Adrenal gland (tissue), 19 donors: ENCODE measurements around the gene GRIN3B. TPM values are rescaled to one million over a fixed set of nuclear protein-coding genes. Genes with fewer than 3 reads are reported as not detected.

Experiments used
- DNase-seq, 7 donors: peaks; one replicate each; pipeline ENCODE4 v3.0.0-alpha.2; 2019 to 2020
- H3K27ac ChIP-seq, 5 donors: fragments of 200-600 bp; sonication (generic) in 4 of 5; 1 replicate in 3 of 5; 2 replicates in 2 of 5; pipeline versions ENCODE4 v1.5.1 to v1.8.0; 2016 to 2020; ENCODE audit warnings: mild to moderate bottlenecking in 1 of 5
- H3K27me3 ChIP-seq: fragments of 200-600 bp; 2 replicates; pipeline ENCODE4 v1.8.0; 2021
- H3K36me3 ChIP-seq, 2 donors: fragments of 200-600 bp; replicated peaks in 1 of 2; 1 replicate in 1 of 2; 2 replicates in 1 of 2; pipeline versions ENCODE4 v1.5.1 to v1.8.0; 2018 to 2022
- H3K4me1 ChIP-seq, 2 donors: fragments of 200-600 bp; replicated peaks in 1 of 2; 1 replicate in 1 of 2; 2 replicates in 1 of 2; pipeline versions ENCODE4 v1.5.1 to v1.8.0; 2018 to 2021
- H3K4me3 ChIP-seq, 4 donors: fragments of 200-600 bp; sonication (generic) in 3 of 4; one replicate each; pipeline ENCODE4 v1.5.1; 2016 to 2018
- H3K9me3 ChIP-seq, 3 donors: fragments of 200-600 bp; sonication (generic) in 1 of 3; replicated peaks in 1 of 3; 1 replicate in 2 of 3; 2 replicates in 1 of 3; pipeline versions ENCODE4 v1.5.1 to v1.8.0; 2016 to 2021
- POLR2A ChIP-seq, 2 donors: fragments of 450-650 bp; IDR thresholded peaks; one replicate each; pipeline ENCODE4 v1.6.1; 2017; ENCODE audit warnings: antibody characterized with exemption in 2 of 2, mild to moderate bottlenecking in 2 of 2, moderate library complexity in 1 of 2
- WGBS, 4 donors: extraction: QIAGEN DNeasy Blood & Tissue Kit in 2 of 4; methylation state at CpG; one replicate each; pipeline versions ENCODE4 v1.1.5 to v1.1.7; 2013 to 2017; 5-methylcytosine and 5-hydroxymethylcytosine counted together
- intact Hi-C, 2 donors: fragments of 100-400 bp; cut with DNase I; formaldehyde crosslinking; loops; one replicate each; pipeline versions ENCODE4 v1.14.1 to v1.15.0; 2022 to 2023
- long read RNA-seq, 10 donors: library from polyadenylated mRNA in 3 of 10; unstranded in 2 of 10; stranded (forward) in 1 of 10; transcript quantifications; one replicate each; pipeline ENCODE4 v2.0.0 and lab custom pipeline, GENCODE V29; 2021 to 2026
- polyA plus RNA-seq, 3 donors: library from polyadenylated mRNA; stranded (reverse); fragments of 200-250 nt in 2 of 3; fragments of 350-450 nt in 1 of 3; fragmentation: Illumina TruSeq in 1 of 3; extraction: RNeasy Lipid Tissue Mini Kit (QIAGEN cat#74804) in 1 of 3; gene quantifications; one replicate each; pipeline ENCODE4 v1.2.3, GENCODE V29; 2013 to 2014
- total RNA-seq, 9 donors: library from RNA; depleted of rRNA in 4 of 9; stranded (reverse); fragments of >200 nt in 4 of 9; fragments of 120-200 nt in 1 of 9; fragmentation: NEBNext Ultra II Directional in 1 of 9; extraction: Animal tissue kit (Norgen Biotek cat#: 25700) in 1 of 9; gene quantifications; one replicate each; pipeline versions ENCODE4 v1.1.0 to v1.2.4, GENCODE V29; 2013 to 2023
- TF ChIP-seq, protein P1 (sequence below), 6 experiments: fragments of 450-650 bp in 4 of 6; fragments of 200-600 bp in 2 of 6; sonication (generic) in 1 of 6; IDR thresholded peaks; 1 replicate in 5 of 6; 2 replicates in 1 of 6; pipeline versions ENCODE4 v1.5.1 to v1.8.0; 2016 to 2021; ENCODE audit warnings: antibody characterized with exemption in 6 of 6, mild to moderate bottlenecking in 2 of 6, moderate library complexity in 1 of 6
- donor health status: healthy with polysubstance abuse.
- donor health status: Bipolar disorder and iron deficiency.
- donor health status: DM: yes; HTN: yes; CAD: no.
- donor health status: DM: no; HTN: no; CAD: no.
- donor health status: DM: no; HTN: no; CAD: no.
- donor health status: DM: yes; HTN: yes; CAD: no.

Gene GRIN3B
- total RNA-seq (under 1 TPM in 3 of 9 donors, not detected in 6; 0.08 to 0.18 (median 0.14) TPM), polyA plus RNA-seq (under 1 TPM in 1 of 3 donors, not detected in 2; 0.24 TPM)
- long read RNA-seq, donor 1, result 0 reads
- long read RNA-seq, donor 2, result 0 reads
- long read RNA-seq, donor 3, result 0 reads
- long read RNA-seq, donor 4, result 0 reads
- long read RNA-seq, donor 5, partial matches to known transcripts, result 0 of 1 reads
- long read RNA-seq, donor 5, other reads (novel, unspliced or antisense), result 1 of 1 reads
- long read RNA-seq, donor 6, result 0 reads
- long read RNA-seq, donor 7, result 0 reads
- long read RNA-seq, donor 8, result 0 reads
- long read RNA-seq, donor 9, result 0 reads
- long read RNA-seq, donor 10, partial matches to known transcripts, result 18 of 45 reads
- long read RNA-seq, donor 10, other reads (novel, unspliced or antisense), result 27 of 45 reads

DNA sequence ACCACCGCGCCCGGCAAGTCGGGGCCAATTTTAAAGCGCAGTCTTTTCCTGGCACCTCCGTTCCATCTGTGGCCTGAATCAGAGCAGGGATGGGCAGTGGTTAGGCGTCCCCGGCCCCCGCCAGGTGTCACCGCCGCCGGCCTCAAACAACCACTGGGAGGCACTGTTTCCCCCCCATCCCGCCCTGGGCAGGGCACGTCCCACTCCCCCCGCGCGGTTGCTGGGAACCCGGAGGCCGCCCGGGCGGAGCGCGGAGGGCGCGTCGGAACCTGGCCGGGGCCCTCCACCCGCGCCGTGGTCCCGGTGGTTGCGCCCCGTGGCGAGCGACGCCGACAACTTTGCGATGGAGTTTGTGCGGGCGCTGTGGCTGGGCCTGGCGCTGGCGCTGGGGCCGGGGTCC is at the start of gene GRIN3B:
Gene GRIN3B, plus strand, starts transcription at position 325 of the 400 bp plus-strand sequence. Its CDS starts 19 bp downstream, at position 344.
- no peaks in the 10 kb centered on the region for H3K36me3 ChIP-seq
- H3K4me1 ChIP-seq, result peaks cover 0 to 10% of the 10 kb centered on the region in 2 donors
- H3K4me3 ChIP-seq, result no peak within 1 kb of the TSS
- DNase-seq, result peak in 2 of 7 donors; percentile 56 to 59
- no peak for TF ChIP-seq POLR2A (IDR thresholded peaks at IDR 0.05)
- TF ChIP-seq, protein P1, sequence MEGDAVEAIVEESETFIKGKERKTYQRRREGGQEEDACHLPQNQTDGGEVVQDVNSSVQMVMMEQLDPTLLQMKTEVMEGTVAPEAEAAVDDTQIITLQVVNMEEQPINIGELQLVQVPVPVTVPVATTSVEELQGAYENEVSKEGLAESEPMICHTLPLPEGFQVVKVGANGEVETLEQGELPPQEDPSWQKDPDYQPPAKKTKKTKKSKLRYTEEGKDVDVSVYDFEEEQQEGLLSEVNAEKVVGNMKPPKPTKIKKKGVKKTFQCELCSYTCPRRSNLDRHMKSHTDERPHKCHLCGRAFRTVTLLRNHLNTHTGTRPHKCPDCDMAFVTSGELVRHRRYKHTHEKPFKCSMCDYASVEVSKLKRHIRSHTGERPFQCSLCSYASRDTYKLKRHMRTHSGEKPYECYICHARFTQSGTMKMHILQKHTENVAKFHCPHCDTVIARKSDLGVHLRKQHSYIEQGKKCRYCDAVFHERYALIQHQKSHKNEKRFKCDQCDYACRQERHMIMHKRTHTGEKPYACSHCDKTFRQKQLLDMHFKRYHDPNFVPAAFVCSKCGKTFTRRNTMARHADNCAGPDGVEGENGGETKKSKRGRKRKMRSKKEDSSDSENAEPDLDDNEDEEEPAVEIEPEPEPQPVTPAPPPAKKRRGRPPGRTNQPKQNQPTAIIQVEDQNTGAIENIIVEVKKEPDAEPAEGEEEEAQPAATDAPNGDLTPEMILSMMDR (IDR thresholded peaks at IDR 0.05), result peak in 4 of 6 experiments; percentile 6 to 41 (median 23)
- intact Hi-C loops, result no loop called here
- WGBS, 4 donors, result 0 to 2% (median 2%) methylated on average over 5 to 43 of the region's 43 CpGs
- H3K9me3 ChIP-seq, result no peaks in the 10 kb centered on the region
- no peak within 1 kb of the TSS for H3K27ac ChIP-seq
- peaks cover 38% of the 10 kb centered on the region for H3K27me3 ChIP-seq

- no peak overlapping the region for H3K27ac ChIP-seq
- H3K4me3 ChIP-seq, result no peak overlapping the region
- no peak for TF ChIP-seq POLR2A (IDR thresholded peaks at IDR 0.05)
- TF ChIP-seq, protein P1 (IDR thresholded peaks at IDR 0.05), result no peak
- no peaks in the 10 kb centered on the region for H3K36me3 ChIP-seq
- H3K9me3 ChIP-seq, result no peaks in the 10 kb centered on the region
- no peaks in the 10 kb centered on the region for H3K27me3 ChIP-seq
- intact Hi-C loops, result no loop called here
- WGBS, 4 donors, result 71 to 87% (median 77%) methylated on average over 13 to 14 of the region's 14 CpGs
- H3K4me1 ChIP-seq, result peaks cover 0 to 10% of the 10 kb centered on the region in 2 donors
- DNase-seq, result no peak
Observed at GRCh38 chr19:952049-952679, 48.1 kb upstream of the GRIN3B start.

GRCh38 chr19:952680-953444 is 47.4 kb upstream of the GRIN3B start:
- 27 to 46% (median 31%) methylated on average over 10 to 21 of the region's 21 CpGs for WGBS, 4 donors
- DNase-seq, result no peak
- intact Hi-C loops, result no loop called here
- Histone ChIP-seq H3K27ac (no peak overlapping the region), H3K36me3 (no peaks in the 10 kb centered on the region), H3K4me3 (no peak overlapping the region), H3K4me1 (peaks cover 0 to 10% of the 10 kb centered on the region in 2 donors), H3K27me3 (no peaks in the 10 kb centered on the region), H3K9me3 (no peaks in the 10 kb centered on the region)
- TF ChIP-seq, protein P1 (IDR thresholded peaks at IDR 0.05), result no peak
- TF ChIP-seq POLR2A (IDR thresholded peaks at IDR 0.05), result no peak
